MCF 10A (cell line): ENCODE data around the gene AXIN2. TPM values are rescaled to one million over a fixed set of nuclear protein-coding genes. Genes with fewer than 3 reads are reported as not detected.

Source experiments
- BruUV-seq: library from RNA; stranded (reverse); fragments of 400-500 nt; replicated peaks from 2 replicates; lab custom pipeline; 2021; lab: Mats Ljungman, UMichigan
- CTCF ChIA-PET: fragments of 300-600 bp; sonication (Branson Sonifier 250); formaldehyde crosslinking; extraction: SDS; loops from one replicate; lab custom pipeline; 2021; ENCODE audit warnings: antibody characterized with exemption, inconsistent platforms; lab: Yijun Ruan, JAX
- POLR2A ChIA-PET: fragments of 300-600, 350-650 bp; sonication (Branson Sonifier 250); formaldehyde crosslinking; extraction: SDS; loops from one replicate; lab custom pipeline; 2020; ENCODE audit warnings: antibody characterized with exemption, inconsistent platforms; lab: Yijun Ruan, JAX
- DNase-seq: peaks from one replicate; pipeline ENCODE4 v3.0.0-alpha.2; 2018; ENCODE audit not compliant: unreplicated experiment
- H3K27ac Mint-ChIP-seq: one replicate; pipeline ENCODE4 v1.8.0; 2022; ENCODE audit warnings: mild to moderate bottlenecking, low read depth, mixed read lengths; ENCODE audit not compliant: unreplicated experiment
- H3K27me3 Mint-ChIP-seq: one replicate; pipeline ENCODE4 v1.8.0; 2022; ENCODE audit warnings: mixed read lengths; ENCODE audit not compliant: insufficient read depth, unreplicated experiment
- H3K36me3 Mint-ChIP-seq: one replicate; pipeline ENCODE4 v1.8.0; 2022; ENCODE audit warnings: mild to moderate bottlenecking, moderate library complexity, mixed read lengths; ENCODE audit not compliant: insufficient read depth, unreplicated experiment
- H3K4me1 Mint-ChIP-seq: one replicate; pipeline ENCODE4 v1.8.0; 2022; ENCODE audit warnings: mixed read lengths; ENCODE audit not compliant: insufficient read depth, unreplicated experiment
- H3K4me3 Mint-ChIP-seq: one replicate; pipeline ENCODE4 v1.8.0; 2022; ENCODE audit warnings: mild to moderate bottlenecking, moderate library complexity, mixed read lengths; ENCODE audit not compliant: unreplicated experiment
- H3K9me3 Mint-ChIP-seq: one replicate; pipeline ENCODE4 v1.8.0; 2022; ENCODE audit warnings: mixed read lengths; ENCODE audit not compliant: unreplicated experiment
- intact Hi-C: fragments of 100-400 bp; cut with micrococcal nuclease; formaldehyde crosslinking; loops from 2 replicates; pipeline ENCODE4 v1.14.1; 2022
- total RNA-seq: library from RNA; stranded (reverse); gene quantifications from 2 replicates; pipeline ENCODE4 v1.2.3, GENCODE V29; 2022
- TF ChIP-seq, protein P1 (sequence below): fragments of 200-600 bp; IDR thresholded peaks from one replicate; pipeline ENCODE4 v1.8.0; 2022; ENCODE audit warnings: antibody characterized with exemption, mild to moderate bottlenecking; ENCODE audit not compliant: unreplicated experiment

Gene AXIN2
- total RNA-seq, 1 experiment from 2014 or later, result 0.16 TPM

DNA sequence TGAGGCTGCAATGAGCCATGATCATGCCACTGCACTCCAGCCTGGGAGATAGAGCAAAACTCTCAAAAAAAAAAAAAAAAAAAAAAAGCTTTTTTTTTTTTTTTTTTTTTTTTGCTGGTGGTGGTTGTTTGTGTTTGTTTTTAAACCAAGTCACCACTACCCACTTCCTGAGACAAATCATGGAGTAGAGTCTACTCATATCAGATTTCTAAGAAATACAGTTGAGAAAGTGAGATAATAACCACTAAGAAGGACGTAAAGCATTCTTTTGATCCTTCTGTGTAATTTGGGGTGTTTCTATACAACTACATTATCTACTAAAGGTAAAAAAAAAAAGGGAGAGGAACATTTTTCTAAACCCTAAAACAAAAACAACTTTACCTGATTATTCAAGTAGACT, 38.0 kb downstream of the AXIN2 start:
- no TSS peak for BruUV-seq

DNA sequence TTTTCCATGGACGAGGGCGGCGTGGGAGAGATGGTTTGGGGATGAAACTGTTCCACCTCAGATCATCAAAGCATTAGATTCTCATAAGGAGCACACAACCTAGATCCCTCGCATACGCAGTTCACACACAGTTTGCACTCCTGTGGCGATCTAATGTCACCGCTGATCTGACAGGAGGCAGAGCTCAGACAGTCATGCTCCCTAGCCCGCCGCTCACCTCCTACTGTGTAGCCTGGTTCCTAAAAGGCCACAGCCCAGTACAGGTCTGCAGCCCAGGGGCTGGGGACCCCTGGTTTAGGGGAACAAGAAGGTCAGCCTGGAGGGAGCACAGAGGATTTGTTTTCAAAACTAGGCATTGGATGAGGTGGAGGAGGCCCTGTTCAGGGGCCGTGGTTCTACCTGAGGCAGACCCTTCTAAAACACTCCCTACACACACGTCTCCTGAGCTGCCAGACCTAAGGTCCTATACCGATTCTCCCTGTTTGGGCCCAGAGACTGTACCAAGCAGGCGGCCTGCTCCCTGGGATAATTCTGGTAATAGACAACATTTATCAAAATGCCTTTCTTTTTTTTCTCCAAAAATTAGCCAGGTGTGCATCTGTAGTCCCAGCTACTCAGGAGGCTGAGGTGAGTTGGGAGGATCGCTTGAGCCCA, 38.6 kb downstream of the AXIN2 start:
- H3K4me1 Mint-ChIP-seq, result no peaks in the 10 kb centered on the region
- no peaks in the 10 kb centered on the region for H3K27me3 Mint-ChIP-seq
- no peak for DNase-seq
- peaks cover 6% of the 10 kb centered on the region for H3K36me3 Mint-ChIP-seq
- ChIA-PET CTCF (no interaction called here), POLR2A (no interaction called here)
- H3K27ac Mint-ChIP-seq, result no peak overlapping the region
- BruUV-seq, result no TSS peak
- no peaks in the 10 kb centered on the region for H3K9me3 Mint-ChIP-seq
- intact Hi-C loops, result no loop called here
- TF ChIP-seq, protein P1, sequence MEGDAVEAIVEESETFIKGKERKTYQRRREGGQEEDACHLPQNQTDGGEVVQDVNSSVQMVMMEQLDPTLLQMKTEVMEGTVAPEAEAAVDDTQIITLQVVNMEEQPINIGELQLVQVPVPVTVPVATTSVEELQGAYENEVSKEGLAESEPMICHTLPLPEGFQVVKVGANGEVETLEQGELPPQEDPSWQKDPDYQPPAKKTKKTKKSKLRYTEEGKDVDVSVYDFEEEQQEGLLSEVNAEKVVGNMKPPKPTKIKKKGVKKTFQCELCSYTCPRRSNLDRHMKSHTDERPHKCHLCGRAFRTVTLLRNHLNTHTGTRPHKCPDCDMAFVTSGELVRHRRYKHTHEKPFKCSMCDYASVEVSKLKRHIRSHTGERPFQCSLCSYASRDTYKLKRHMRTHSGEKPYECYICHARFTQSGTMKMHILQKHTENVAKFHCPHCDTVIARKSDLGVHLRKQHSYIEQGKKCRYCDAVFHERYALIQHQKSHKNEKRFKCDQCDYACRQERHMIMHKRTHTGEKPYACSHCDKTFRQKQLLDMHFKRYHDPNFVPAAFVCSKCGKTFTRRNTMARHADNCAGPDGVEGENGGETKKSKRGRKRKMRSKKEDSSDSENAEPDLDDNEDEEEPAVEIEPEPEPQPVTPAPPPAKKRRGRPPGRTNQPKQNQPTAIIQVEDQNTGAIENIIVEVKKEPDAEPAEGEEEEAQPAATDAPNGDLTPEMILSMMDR, result no peak
- no peak overlapping the region for H3K4me3 Mint-ChIP-seq

More for the DNA sequence above, 38.0 kb downstream of the AXIN2 start:
- ChIA-PET POLR2A (interaction anchor here (0.6 kb wide), 1 partner anchor 419 kb away, joined by 3 read pairs; no protein-coding TSS in a partner anchor), CTCF (no interaction called here)
- TF ChIP-seq, protein P1, result no peak
- DNase-seq, result no peak
- no peak overlapping the region for H3K27ac Mint-ChIP-seq
- no peaks in the 10 kb centered on the region for H3K4me1 Mint-ChIP-seq
- no peak overlapping the region for H3K4me3 Mint-ChIP-seq
- H3K9me3 Mint-ChIP-seq, result no peaks in the 10 kb centered on the region
- intact Hi-C loops, result no loop called here
- no peaks in the 10 kb centered on the region for H3K27me3 Mint-ChIP-seq
- peaks cover 6% of the 10 kb centered on the region for H3K36me3 Mint-ChIP-seq

DNA sequence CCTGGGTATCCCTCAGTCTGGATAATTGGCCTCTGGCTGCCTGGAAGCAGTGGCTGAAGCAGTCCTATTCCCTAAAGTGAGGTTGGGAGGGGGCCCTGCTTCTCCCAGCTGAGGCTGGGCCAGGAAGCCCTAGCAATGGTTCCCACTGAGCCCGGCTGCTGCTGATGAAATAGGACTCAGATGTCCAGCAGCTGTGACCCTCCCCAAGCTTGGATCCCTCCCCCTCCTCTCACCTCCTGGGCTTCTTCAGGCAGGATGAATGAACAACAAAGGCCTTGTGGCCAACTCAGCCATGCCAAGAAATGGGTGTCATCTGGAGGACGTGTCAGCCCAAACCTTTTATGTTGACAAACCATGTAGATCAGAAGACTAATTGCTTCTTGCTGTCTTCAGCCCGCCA, 42.0 kb downstream of the AXIN2 start:
- ChIA-PET POLR2A (no interaction called here), CTCF (no interaction called here)
- Mint-ChIP-seq H3K27me3 (no peaks in the 10 kb centered on the region), H3K4me3 (no peak overlapping the region), H3K4me1 (peaks cover 4% of the 10 kb centered on the region), H3K9me3 (no peaks in the 10 kb centered on the region), H3K27ac (no peak overlapping the region), H3K36me3 (peaks cover 6% of the 10 kb centered on the region)
- BruUV-seq, result no TSS peak
- DNase-seq, result no peak
- TF ChIP-seq, protein P1, result no peak
- intact Hi-C loops, result no loop called here

DNA sequence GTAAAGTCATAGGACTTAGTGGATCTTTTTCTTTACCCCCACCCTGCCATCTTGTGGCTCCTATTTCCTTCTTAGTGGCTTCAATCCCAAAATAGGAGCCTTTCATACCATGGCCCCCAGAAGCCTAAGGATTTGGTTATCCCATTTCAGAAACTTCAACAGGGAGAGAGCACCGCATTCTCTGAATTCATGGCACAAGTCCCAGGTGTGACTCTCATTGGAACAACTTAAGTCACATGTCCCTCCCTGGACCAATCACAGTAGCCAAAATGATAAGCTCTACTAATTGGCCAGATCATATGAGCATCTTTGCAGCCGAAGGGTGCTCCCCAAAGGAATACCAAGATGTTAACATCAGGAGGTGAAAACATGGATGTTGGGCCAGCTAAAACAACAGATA, 43.2 kb downstream of the AXIN2 start:
- H3K36me3 Mint-ChIP-seq, result no peaks in the 10 kb centered on the region
- ChIA-PET CTCF (no interaction called here), POLR2A (interaction anchor here (0.6 kb wide), 1 partner anchor 74 kb away, joined by 4 read pairs; no protein-coding TSS in a partner anchor)
- DNase-seq, result no peak
- intact Hi-C loops, result no loop called here
- TF ChIP-seq, protein P1, result no peak
- BruUV-seq, result no TSS peak
- H3K9me3 Mint-ChIP-seq, result no peaks in the 10 kb centered on the region
- H3K4me1 Mint-ChIP-seq, result peaks cover 10% of the 10 kb centered on the region
- H3K4me3 Mint-ChIP-seq, result no peak overlapping the region
- H3K27me3 Mint-ChIP-seq, result no peaks in the 10 kb centered on the region
- H3K27ac Mint-ChIP-seq, result no peak overlapping the region
